ENCODE data around the gene IL17D.

DNA sequence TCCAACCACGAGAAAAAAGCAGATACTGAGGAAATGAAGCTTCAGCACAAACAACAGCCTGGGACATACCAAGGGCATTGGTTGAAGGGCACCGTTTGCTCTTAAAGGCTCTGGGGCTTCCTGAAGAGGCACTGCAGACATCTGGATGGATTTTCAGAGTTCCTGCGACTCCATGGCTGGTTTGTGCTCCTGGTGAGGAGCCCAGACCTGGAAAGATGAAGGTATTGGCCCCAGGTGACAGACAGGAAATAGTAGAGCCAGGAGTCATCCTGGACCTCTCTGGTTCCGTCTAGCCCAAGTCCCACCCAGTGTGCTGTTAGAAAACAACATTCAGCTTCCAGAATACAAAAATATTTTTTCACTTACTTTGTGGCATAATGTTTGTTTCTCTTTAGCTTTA, 6.3 kb downstream of the IL17D start:
- no peak for TF ChIP-seq EZH2 (IDR thresholded peaks at IDR 0.05; ENCODE audit: borderline replicate concordance, low read depth, low read length, poor library complexity, severe bottlenecking)
- TF ChIP-seq, protein P1, sequence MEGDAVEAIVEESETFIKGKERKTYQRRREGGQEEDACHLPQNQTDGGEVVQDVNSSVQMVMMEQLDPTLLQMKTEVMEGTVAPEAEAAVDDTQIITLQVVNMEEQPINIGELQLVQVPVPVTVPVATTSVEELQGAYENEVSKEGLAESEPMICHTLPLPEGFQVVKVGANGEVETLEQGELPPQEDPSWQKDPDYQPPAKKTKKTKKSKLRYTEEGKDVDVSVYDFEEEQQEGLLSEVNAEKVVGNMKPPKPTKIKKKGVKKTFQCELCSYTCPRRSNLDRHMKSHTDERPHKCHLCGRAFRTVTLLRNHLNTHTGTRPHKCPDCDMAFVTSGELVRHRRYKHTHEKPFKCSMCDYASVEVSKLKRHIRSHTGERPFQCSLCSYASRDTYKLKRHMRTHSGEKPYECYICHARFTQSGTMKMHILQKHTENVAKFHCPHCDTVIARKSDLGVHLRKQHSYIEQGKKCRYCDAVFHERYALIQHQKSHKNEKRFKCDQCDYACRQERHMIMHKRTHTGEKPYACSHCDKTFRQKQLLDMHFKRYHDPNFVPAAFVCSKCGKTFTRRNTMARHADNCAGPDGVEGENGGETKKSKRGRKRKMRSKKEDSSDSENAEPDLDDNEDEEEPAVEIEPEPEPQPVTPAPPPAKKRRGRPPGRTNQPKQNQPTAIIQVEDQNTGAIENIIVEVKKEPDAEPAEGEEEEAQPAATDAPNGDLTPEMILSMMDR (conservative IDR thresholded peaks at IDR 0.05; ENCODE audit: low read depth, low read length), result no peak

Data from A673 (cell line).